ENCODE results near the gene UCK2. TPM values are rescaled to one million over a fixed set of nuclear protein-coding genes. Genes with fewer than 3 reads are reported as not detected.

The UCK2 gene
- total and polyA plus RNA-seq, 9 of the 15 experiments (the other 6 are each of a cell fraction or from before 2014, with no cell fraction given) = 71.6 to 145 (median 95.8) TPM

DNA sequence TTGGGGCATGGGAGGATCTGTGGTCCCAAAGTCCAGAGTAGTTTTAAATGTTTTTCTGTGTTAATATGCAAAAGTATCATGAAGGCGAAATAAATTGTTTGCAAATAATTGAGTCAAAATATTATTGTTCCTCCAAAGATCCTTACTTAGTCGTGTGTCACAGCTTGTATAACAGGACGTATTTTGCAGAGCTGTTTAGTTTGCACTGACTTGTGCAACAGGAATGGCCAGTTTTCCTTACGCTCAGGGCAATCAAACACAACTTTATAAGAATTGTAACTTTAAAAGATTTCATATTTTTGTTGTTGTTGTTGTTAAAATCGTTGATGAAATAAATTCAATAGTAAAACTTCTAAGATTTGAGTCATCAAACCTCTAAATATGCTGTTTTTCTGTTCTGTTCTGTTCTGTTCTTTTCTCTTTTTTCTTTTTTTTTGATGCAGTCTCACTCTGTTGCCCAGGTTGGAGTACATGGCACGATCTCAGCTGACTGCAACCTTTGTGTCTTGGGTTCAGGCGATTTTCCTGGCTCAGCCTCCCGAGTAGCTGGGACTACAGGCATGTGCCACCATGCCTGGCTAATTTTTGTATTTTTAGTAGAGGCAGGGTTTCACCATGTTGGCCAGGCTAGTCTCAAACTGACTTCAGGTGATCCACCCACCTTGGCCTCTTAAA, 60.6 kb downstream of the UCK2 start:
- Histone ChIP-seq H2AFZ (ENCODE audit: low read depth, low read length) (no peak overlapping the region), H3K4me1 (replicated peaks in 1 of 2; ENCODE audit: control insufficient read depth in 2 of 2, insufficient read depth in 2 of 2, low read length in 2 of 2) (no peaks in the 10 kb centered on the region; a peak in 1 of 5 replicates), H3K4me2 (ENCODE audit: insufficient read depth, low read length) (no peak overlapping the region), H3K79me2 (ENCODE audit: control insufficient read depth, insufficient read depth, low read length) (peaks cover 71% of the 10 kb centered on the region), H3K9me1 (ENCODE audit: control insufficient read depth, insufficient read depth, low read length) (peaks cover 3% of the 10 kb centered on the region), H3K9me3 (replicated peaks; ENCODE audit: control insufficient read depth, insufficient read depth, low read depth, low read length) (no peaks in the 10 kb centered on the region), H4K20me1 (replicated peaks; ENCODE audit: control insufficient read depth, insufficient read depth, low read length) (peaks cover 31% of the 10 kb centered on the region; the same call in 1 of the 2 replicates), H3K9ac (ENCODE audit: insufficient read depth in 1 of 2, low read depth in 2 of 2, low read length in 2 of 2) (no peak overlapping the region), H3K4me3 (no peak overlapping the region), H3K36me3 (ENCODE audit: control insufficient read depth, insufficient read depth, low read length) (peaks cover 36% of the 10 kb centered on the region), H3K27ac (ENCODE audit: extremely low read depth, low read depth, low read length) (no peak overlapping the region), H3K27me3 (ENCODE audit: control insufficient read depth in 2 of 2, insufficient read depth in 2 of 2, low read length in 2 of 2) (no peaks in the 10 kb centered on the region)
- 85% methylated on average over 8 of the region's 8 CpGs for WGBS (ENCODE audit: insufficient coverage, low coverage, missing lambda C conversion rate)
- BruUV-seq (replicated peaks) = no TSS peak
- no peak for ATAC-seq
- no peak for DNase-seq (ENCODE audit: extremely low read depth in 1 of 4, low spot score in 3 of 4)
- in situ Hi-C loops (cut with MboI) = no loop called here
- intact Hi-C loops (cut with micrococcal nuclease) = no loop called here
- POLR2A ChIA-PET = no interaction called here
- TF ChIP-seq ZNF124 (CRISPR knock-in tag; IDR thresholded peaks at IDR 0.05) = no peak
- no peak for TF ChIP-seq MBD1 (CRISPR knock-in tag; IDR thresholded peaks at IDR 0.05)
- FAIRE-seq = no peak
- CTCF ChIA-PET (ENCODE audit: low intra/inter-chr PET ratio) = no interaction called here

DNA sequence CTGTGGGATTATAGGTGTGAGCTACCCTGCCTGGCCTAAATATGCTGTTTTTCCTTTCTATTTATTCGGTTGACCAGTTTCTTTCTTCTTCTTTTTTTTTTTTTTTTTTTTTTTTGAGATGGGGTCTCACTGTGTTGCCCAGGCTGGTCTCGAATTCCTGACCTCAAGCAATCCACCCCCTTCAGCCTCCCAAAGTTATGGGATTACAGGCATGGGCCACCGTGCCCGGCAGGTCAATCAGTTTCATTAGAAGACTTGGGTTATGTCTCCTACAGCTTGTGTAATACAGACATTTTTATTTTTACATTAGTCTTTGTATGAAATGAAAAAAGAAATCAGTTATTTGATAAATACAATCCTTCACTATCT, 61.1 kb downstream of the UCK2 start:
- H3K79me2 ChIP-seq (ENCODE audit: control insufficient read depth, insufficient read depth, low read length) = peaks cover 66% of the 10 kb centered on the region
- H2AFZ ChIP-seq (ENCODE audit: low read depth, low read length) = no peak overlapping the region
- H3K9me3 ChIP-seq (replicated peaks; ENCODE audit: control insufficient read depth, insufficient read depth, low read depth, low read length) = no peaks in the 10 kb centered on the region
- peaks cover 31% of the 10 kb centered on the region; the same call in 1 of the 2 replicates for H4K20me1 ChIP-seq (replicated peaks; ENCODE audit: control insufficient read depth, insufficient read depth, low read length)
- no peaks in the 10 kb centered on the region; a peak in 1 of 5 replicates for H3K4me1 ChIP-seq (replicated peaks in 1 of 2; ENCODE audit: control insufficient read depth in 2 of 2, insufficient read depth in 2 of 2, low read length in 2 of 2)
- intact Hi-C loops (cut with micrococcal nuclease) = no loop called here
- no peak overlapping the region for H3K4me3 ChIP-seq
- no peak for FAIRE-seq
- peaks cover 3% of the 10 kb centered on the region for H3K9me1 ChIP-seq (ENCODE audit: control insufficient read depth, insufficient read depth, low read length)
- no peak for DNase-seq (ENCODE audit: extremely low read depth in 1 of 4, low spot score in 3 of 4)
- in situ Hi-C loops (cut with MboI) = no loop called here
- H3K36me3 ChIP-seq (ENCODE audit: control insufficient read depth, insufficient read depth, low read length) = peaks cover 40% of the 10 kb centered on the region
- H3K4me2 ChIP-seq (ENCODE audit: insufficient read depth, low read length) = no peak overlapping the region
- no peak overlapping the region for H3K9ac ChIP-seq (ENCODE audit: insufficient read depth in 1 of 2, low read depth in 2 of 2, low read length in 2 of 2)
- BruUV-seq (replicated peaks) = no TSS peak
- 88% methylated on average over 3 of the region's 4 CpGs for WGBS (ENCODE audit: insufficient coverage, low coverage, missing lambda C conversion rate)
- H3K27ac ChIP-seq (ENCODE audit: extremely low read depth, low read depth, low read length) = no peak overlapping the region
- ChIA-PET POLR2A (no interaction called here), CTCF (ENCODE audit: low intra/inter-chr PET ratio) (no interaction called here)
- no peak for ATAC-seq
- H3K27me3 ChIP-seq (ENCODE audit: control insufficient read depth in 2 of 2, insufficient read depth in 2 of 2, low read length in 2 of 2) = no peaks in the 10 kb centered on the region
- TF ChIP-seq TCF3 (CRISPR knock-in tag; IDR thresholded peaks at IDR 0.05) (no peak), HSF4 (CRISPR knock-in tag; IDR thresholded peaks at IDR 0.05; ENCODE audit: borderline replicate concordance) (no peak), ZNF121 (CRISPR knock-in tag; conservative IDR thresholded peaks at IDR 0.05) (peak; percentile 79), MCM7 (IDR thresholded peaks at IDR 0.05) (no peak), CCAR2 (IDR thresholded peaks at IDR 0.05; ENCODE audit: low read depth, low read length) (no peak)

Data from K562 (cell line).